HepG2 (cell line): ENCODE data around the gene OR1F1. TPM values are rescaled to one million over a fixed set of nuclear protein-coding genes. Genes with fewer than 3 reads are reported as not detected.
A peak's percentile ranks its signal among the peaks of the same experiment; 100 is the strongest.

ENCODE experiments used
- CREB1 ChIP-seq, 2 experiments: fragments of 450-650 bp in 1 of 2; IDR thresholded peaks; 2 replicates each; pipeline ENCODE4 v1.6.1; 2016 to 2017; ENCODE audit warnings: control low read depth in 1 of 2, mild to moderate bottlenecking in 1 of 2, missing compliant biosample characterization in 1 of 2, missing genetic modification characterization in 1 of 2
- EEA1 ChIP-seq: sonication (generic); formaldehyde crosslinking; IDR thresholded peaks from 2 replicates; pipeline ENCODE4 v1.5.1; 2020; ENCODE audit warnings: mild to moderate bottlenecking, missing genetic modification reagents, borderline replicate concordance
- EED ChIP-seq: sonication (generic); formaldehyde crosslinking; IDR thresholded peaks from 2 replicates; pipeline ENCODE4 v1.5.0; 2020; ENCODE audit warnings: mild to moderate bottlenecking, missing genetic modification reagents
- HDAC1 ChIP-seq: sonication (generic); formaldehyde crosslinking; IDR thresholded peaks from 2 replicates; pipeline ENCODE4 v1.5.1; 2020; ENCODE audit warnings: mild to moderate bottlenecking, missing genetic modification reagents
- MEIS1 ChIP-seq: sonication (generic); formaldehyde crosslinking; IDR thresholded peaks from 2 replicates; pipeline ENCODE4 v1.9.0; 2021; ENCODE audit warnings: mild to moderate bottlenecking, missing genetic modification reagents, moderate library complexity, borderline replicate concordance
- MEIS2 ChIP-seq: sonication (generic); formaldehyde crosslinking; IDR thresholded peaks from 2 replicates; pipeline ENCODE4 v1.9.0; 2021; ENCODE audit warnings: mild to moderate bottlenecking, missing genetic modification reagents
- MYC ChIP-seq: sonication (generic); formaldehyde crosslinking; IDR thresholded peaks from 2 replicates; pipeline ENCODE4 v1.9.0; 2021; ENCODE audit warnings: missing genetic modification reagents, borderline replicate concordance
- NBN ChIP-seq: fragments of 450-650 bp; conservative IDR thresholded peaks from 2 replicates; pipeline ENCODE4 v1.6.1; 2017
- PBX3 ChIP-seq: sonication (generic); formaldehyde crosslinking; IDR thresholded peaks from 2 replicates; pipeline ENCODE4 v1.8.1; 2023; ENCODE audit warnings: missing genetic modification reagents, inconsistent platforms, borderline replicate concordance
- SAP130 ChIP-seq: IDR thresholded peaks from 2 replicates; pipeline ENCODE4 v1.6.1; 2016; ENCODE audit warnings: low read depth
- TFE3 ChIP-seq: IDR thresholded peaks from 2 replicates; pipeline ENCODE4 v1.6.1; 2016
- XBP1 ChIP-seq: sonication (generic); formaldehyde crosslinking; IDR thresholded peaks from 2 replicates; pipeline ENCODE4 v1.5.0; 2020; ENCODE audit warnings: missing genetic modification reagents
- ZBTB8A ChIP-seq: sonication (generic); formaldehyde crosslinking; IDR thresholded peaks from 2 replicates; pipeline ENCODE4 v1.4.0; 2020; ENCODE audit warnings: mild to moderate bottlenecking, low read depth, missing genetic modification reagents, borderline replicate concordance
- ZFP90 ChIP-seq: sonication (generic); formaldehyde crosslinking; IDR thresholded peaks from 2 replicates; pipeline ENCODE4 v1.8.0; 2022; ENCODE audit warnings: missing genetic modification reagents, mild to moderate bottlenecking, inconsistent platforms, borderline replicate concordance
- ZFYVE20 ChIP-seq: sonication (generic); formaldehyde crosslinking; IDR thresholded peaks from 2 replicates; pipeline ENCODE4 v1.8.0; 2023; ENCODE audit warnings: low read depth, mild to moderate bottlenecking, moderate library complexity, missing genetic modification reagents, borderline replicate concordance
- ZMAT3 ChIP-seq: sonication (generic); formaldehyde crosslinking; conservative IDR thresholded peaks from 2 replicates; pipeline ENCODE4 v1.7.0; 2021; ENCODE audit warnings: missing genetic modification reagents
- ZMYM4 ChIP-seq: sonication (generic); formaldehyde crosslinking; IDR thresholded peaks from 2 replicates; pipeline ENCODE4 v1.8.1; 2023; ENCODE audit warnings: mild to moderate bottlenecking, missing genetic modification reagents
- ZNF646 ChIP-seq: sonication (generic); formaldehyde crosslinking; IDR thresholded peaks from 2 replicates; pipeline ENCODE4 v1.9.0; 2021; ENCODE audit warnings: mild to moderate bottlenecking, missing genetic modification reagents
- ZNF674 ChIP-seq: sonication (generic); formaldehyde crosslinking; IDR thresholded peaks from 2 replicates; pipeline ENCODE4 v1.5.0; 2020; ENCODE audit warnings: low read depth, mild to moderate bottlenecking, missing genetic modification reagents
- ZNF775 ChIP-seq: sonication (generic); formaldehyde crosslinking; IDR thresholded peaks from 2 replicates; pipeline ENCODE4 v1.4.0; 2020; ENCODE audit warnings: missing genetic modification reagents, mild to moderate bottlenecking, moderate library complexity, borderline replicate concordance
- polyA plus RNA-seq, 8 experiments: library from polyadenylated mRNA; depleted of rRNA in 3 of 8; stranded (reverse) in 7 of 8; unstranded in 1 of 8; fragments of >200 nt; fragmentation: Illumina TruSeq in 4 of 8; extraction: Trizol in 4 of 8; gene quantifications; 2 replicates each; pipeline versions ENCODE4 v1.2.1 to v1.2.3, GENCODE V29; 2011 to 2016; ENCODE audit warnings: low read depth in 4 of 8, missing spikeins in 1 of 8, mixed read lengths in 1 of 8; ENCODE audit not compliant: insufficient read depth in 1 of 8
- total RNA-seq, 5 experiments: library from RNA; depleted of rRNA; stranded (reverse); fragments of >200 nt; fragmentation: Illumina TruSeq; extraction: Trizol; gene quantifications; 2 replicates each; pipeline ENCODE4 v1.2.3, GENCODE V29; 2016; ENCODE audit warnings: low read depth in 1 of 5

OR1F1 gene
- total and polyA plus RNA-seq, 2 of the 13 experiments (the other 11 are each of a cell fraction or from before 2014, with no cell fraction given), result 0.90 TPM; not detected in 1

- TF ChIP-seq MYC (CRISPR knock-in tag) (peak; percentile 52), ZNF674 (no peak), ZMYM4 (CRISPR knock-in tag) (no peak), EEA1 (CRISPR knock-in tag) (no peak), XBP1 (CRISPR knock-in tag) (no peak), MEIS1 (CRISPR knock-in tag) (no peak), ZFP90 (CRISPR knock-in tag) (0 out of 2 replicates have a peak, but pooled peaks have one; percentile 64), SAP130 (CRISPR knock-in tag) (peak; percentile 55), ZNF775 (CRISPR knock-in tag) (no peak), ZBTB8A (CRISPR knock-in tag) (no peak), ZMAT3 (CRISPR knock-in tag) (no peak), CREB1 (IDR thresholded peaks at IDR 0.05) (no peak), CREB1 (CRISPR knock-in tag; IDR thresholded peaks at IDR 0.05) (no peak), ZFYVE20 (CRISPR knock-in tag) (no peak), NBN (no peak), EED (CRISPR knock-in tag) (no peak), HDAC1 (CRISPR knock-in tag) (no peak), MEIS2 (CRISPR knock-in tag) (no peak), ZNF646 (CRISPR knock-in tag) (no peak), PBX3 (CRISPR knock-in tag) (no peak), TFE3 (CRISPR knock-in tag) (no peak)
These were observed 38.2 kb upstream of the OR1F1 start (continued) for GRCh38 chr16:3149630-3150345.
